ENCODE data around the gene AS3MT. TPM values are rescaled to one million over a fixed set of nuclear protein-coding genes. Genes with fewer than 3 reads are reported as not detected.
A peak's percentile ranks its signal among the peaks of the same experiment; 100 is the strongest.

AS3MT gene
- total RNA-seq, 1 donor from 2014 or later, result 2.5 TPM

DNA sequence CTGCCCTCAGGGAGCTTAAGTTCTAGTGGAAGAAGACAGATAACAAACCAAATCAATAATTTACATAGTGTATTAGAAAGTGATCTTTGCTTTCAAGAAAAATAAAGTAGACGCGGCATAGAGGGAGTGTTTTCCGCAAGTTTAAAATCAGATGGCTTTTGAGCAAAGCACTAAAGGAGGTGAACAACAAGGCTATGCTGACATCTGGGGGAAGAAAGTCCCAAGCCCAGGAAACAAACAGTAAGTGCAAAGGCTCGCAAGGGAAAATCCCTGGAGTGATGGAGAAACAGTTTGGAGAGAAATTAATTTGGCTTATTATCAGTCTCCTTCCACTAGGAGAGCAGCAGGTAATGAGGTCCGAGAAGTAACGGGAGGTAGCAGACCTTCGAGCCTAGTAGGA is 46.9 kb downstream of the AS3MT start:
- Histone ChIP-seq H3K4me1 (peaks cover 18% of the 10 kb centered on the region), H3K27ac (no peak overlapping the region), H3K27me3 (no peaks in the 10 kb centered on the region), H3K9me3 (no peaks in the 10 kb centered on the region), H3K4me3 (no peak overlapping the region), H3K36me3 (no peaks in the 10 kb centered on the region)
- ATAC-seq (no peak), DNase-seq (no peak)
- TF ChIP-seq, protein P1, sequence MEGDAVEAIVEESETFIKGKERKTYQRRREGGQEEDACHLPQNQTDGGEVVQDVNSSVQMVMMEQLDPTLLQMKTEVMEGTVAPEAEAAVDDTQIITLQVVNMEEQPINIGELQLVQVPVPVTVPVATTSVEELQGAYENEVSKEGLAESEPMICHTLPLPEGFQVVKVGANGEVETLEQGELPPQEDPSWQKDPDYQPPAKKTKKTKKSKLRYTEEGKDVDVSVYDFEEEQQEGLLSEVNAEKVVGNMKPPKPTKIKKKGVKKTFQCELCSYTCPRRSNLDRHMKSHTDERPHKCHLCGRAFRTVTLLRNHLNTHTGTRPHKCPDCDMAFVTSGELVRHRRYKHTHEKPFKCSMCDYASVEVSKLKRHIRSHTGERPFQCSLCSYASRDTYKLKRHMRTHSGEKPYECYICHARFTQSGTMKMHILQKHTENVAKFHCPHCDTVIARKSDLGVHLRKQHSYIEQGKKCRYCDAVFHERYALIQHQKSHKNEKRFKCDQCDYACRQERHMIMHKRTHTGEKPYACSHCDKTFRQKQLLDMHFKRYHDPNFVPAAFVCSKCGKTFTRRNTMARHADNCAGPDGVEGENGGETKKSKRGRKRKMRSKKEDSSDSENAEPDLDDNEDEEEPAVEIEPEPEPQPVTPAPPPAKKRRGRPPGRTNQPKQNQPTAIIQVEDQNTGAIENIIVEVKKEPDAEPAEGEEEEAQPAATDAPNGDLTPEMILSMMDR (IDR thresholded peaks at IDR 0.05), result no peak
- intact Hi-C loops (cut with DNase I), result loop anchor here (10.0 kb wide), 3 partner anchors 149 to 419 kb away; partner anchors contain the start of gene RPEL1

DNA sequence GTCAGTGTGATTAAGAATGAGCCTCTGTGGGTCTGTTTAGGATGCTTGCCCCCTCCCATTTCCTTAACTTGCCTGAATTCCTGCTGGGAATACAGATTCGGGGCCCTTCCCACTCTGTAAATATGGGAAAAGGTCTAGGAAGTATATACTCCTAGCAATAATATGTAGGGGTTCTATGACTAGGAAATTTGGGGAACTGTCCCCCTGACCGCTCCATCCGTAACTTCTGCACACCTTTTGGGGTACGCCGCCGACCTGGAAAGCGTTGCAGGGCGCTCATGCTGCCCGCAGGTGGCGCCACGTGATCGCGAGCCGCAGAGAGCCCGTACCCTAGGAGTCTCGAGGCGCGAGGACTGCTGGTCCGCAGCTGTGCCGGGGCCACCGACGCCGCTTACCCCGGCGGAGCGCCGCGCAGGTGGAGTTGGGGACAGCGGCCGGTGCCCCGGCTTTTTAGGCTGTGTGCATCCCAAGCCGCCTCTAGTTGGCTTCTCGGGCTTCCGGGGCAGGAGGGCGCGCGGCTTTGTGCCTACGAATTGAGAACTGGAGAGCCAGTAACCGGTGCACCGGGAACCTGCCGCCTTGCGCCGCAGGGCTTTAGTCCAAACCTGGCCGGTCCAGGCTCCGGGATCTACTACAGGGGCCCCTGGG is 48.2 kb downstream of the AS3MT start:
- peaks cover 21% of the 10 kb centered on the region for H3K4me1 ChIP-seq
- no peaks in the 10 kb centered on the region for H3K36me3 ChIP-seq
- no peaks in the 10 kb centered on the region for H3K9me3 ChIP-seq
- peak overlapping the region; percentile 80 for H3K27ac ChIP-seq
- DNase-seq (peak; percentile 92), ATAC-seq (peak; percentile 78)
- TF ChIP-seq, protein P1 (IDR thresholded peaks at IDR 0.05), result peak; percentile 96
- H3K27me3 ChIP-seq, result no peaks in the 10 kb centered on the region
- intact Hi-C loops (cut with DNase I), result loop anchor here (10.0 kb wide), 3 partner anchors 147 to 417 kb away; partner anchors contain the start of gene RPEL1
- peak overlapping the region; percentile 93 for H3K4me3 ChIP-seq

DNA sequence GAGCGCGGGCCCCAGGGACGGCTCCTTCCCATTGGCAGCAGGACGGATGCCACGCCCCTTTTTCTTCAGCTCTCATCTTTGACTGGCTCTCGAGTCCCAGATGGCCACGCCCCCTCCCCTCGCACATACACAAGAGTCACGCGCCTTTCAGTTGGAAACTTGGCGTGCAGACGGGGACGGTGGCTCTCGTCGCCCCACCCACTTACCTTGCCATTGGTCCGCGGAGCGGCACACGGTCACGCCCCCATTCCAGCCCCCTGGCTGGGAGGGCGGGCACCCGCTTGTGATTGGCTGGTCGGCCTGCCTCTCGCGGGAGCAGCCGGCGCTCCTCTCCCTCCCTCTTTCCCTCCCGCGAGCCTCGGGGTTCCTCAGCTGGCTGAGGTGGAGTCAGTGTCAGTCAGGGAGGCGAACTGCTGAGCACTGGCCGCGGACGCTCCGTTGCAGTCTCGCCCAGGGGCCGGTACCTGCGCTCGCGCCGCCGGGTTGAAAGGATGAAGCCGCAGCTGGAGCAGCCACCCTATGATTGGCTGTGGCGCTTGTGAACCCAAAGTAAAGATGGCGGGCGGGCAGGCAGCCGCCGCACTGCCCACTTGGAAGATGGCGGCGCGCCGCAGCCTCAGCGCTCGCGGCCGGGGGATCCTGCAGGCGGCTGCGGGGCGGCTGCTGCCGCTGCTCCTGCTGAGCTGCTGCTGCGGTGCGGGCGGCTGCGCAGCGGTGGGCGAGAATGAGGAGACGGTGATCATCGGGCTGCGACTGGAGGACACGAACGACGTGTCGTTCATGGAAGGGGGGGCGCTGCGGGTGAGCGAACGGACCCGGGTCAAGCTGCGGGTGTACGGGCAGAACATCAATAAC is 48.9 kb downstream of the AS3MT start, which contains the start of gene CNNM2:
Gene CNNM2, plus strand, starts transcription at position 333 of the 855 bp plus-strand sequence. Its CDS starts 187 bp downstream, at position 520.
- peak within 1 kb of the TSS; percentile 82 for H3K27ac ChIP-seq
- H3K27me3 ChIP-seq, result no peaks in the 10 kb centered on the region
- TF ChIP-seq, protein P1 (IDR thresholded peaks at IDR 0.05), result no peak
- ATAC-seq (peak; percentile 98), DNase-seq (peak; percentile 100)
- H3K9me3 ChIP-seq, result no peaks in the 10 kb centered on the region
- H3K36me3 ChIP-seq, result no peaks in the 10 kb centered on the region
- peaks cover 21% of the 10 kb centered on the region for H3K4me1 ChIP-seq
- peak within 1 kb of the TSS; percentile 93 for H3K4me3 ChIP-seq
- intact Hi-C loops (cut with DNase I), result loop anchor here (10.0 kb wide), 3 partner anchors 147 to 417 kb away; partner anchors contain the start of gene RPEL1

DNA sequence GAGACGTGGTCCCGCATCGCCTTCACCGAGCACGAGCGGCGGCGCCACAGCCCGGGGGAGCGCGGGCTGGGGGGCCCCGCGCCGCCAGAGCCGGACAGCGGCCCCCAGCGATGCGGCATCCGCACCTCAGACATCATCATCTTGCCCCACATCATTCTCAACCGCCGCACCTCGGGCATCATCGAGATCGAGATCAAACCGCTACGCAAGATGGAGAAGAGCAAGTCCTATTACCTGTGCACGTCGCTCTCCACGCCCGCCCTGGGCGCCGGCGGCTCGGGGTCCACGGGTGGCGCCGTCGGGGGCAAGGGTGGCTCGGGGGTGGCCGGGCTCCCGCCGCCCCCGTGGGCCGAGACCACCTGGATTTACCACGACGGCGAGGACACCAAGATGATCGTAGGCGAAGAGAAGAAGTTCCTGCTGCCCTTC is 49.6 kb downstream of the AS3MT start:
- ATAC-seq, result no peak
- no peaks in the 10 kb centered on the region for H3K27me3 ChIP-seq
- peak overlapping the region; percentile 82 for H3K27ac ChIP-seq
- H3K9me3 ChIP-seq, result no peaks in the 10 kb centered on the region
- peak; percentile 66 for DNase-seq
- TF ChIP-seq, protein P1 (IDR thresholded peaks at IDR 0.05), result no peak
- H3K4me1 ChIP-seq, result peaks cover 21% of the 10 kb centered on the region
- intact Hi-C loops (cut with DNase I), result loop anchor here (10.0 kb wide), 3 partner anchors 146 to 416 kb away; partner anchors contain the start of gene RPEL1
- H3K4me3 ChIP-seq, result peak overlapping the region; percentile 93
- no peaks in the 10 kb centered on the region for H3K36me3 ChIP-seq

DNA sequence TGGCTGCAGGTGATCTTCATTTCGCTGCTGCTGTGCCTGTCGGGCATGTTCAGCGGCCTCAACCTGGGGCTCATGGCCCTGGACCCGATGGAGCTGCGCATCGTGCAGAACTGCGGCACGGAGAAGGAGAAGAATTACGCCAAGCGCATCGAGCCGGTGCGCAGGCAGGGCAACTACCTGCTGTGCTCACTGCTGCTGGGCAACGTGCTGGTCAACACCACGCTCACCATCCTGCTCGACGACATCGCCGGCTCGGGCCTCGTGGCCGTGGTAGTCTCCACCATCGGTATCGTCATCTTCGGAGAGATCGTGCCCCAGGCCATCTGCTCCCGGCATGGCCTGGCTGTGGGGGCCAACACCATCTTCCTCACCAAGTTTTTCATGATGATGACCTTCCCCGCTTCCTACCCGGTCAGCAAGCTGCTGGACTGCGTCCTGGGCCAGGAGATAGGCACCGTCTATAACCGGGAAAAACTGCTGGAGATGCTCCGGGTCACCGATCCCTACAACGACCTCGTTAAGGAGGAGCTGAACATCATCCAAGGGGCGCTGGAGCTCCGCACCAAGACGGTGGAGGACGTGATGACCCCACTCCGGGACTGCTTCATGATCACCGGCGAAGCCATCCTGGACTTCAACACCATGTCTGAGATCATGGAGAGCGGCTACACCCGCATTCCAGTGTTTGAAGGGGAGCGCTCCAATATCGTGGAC is 50.1 kb downstream of the AS3MT start:
- ATAC-seq (no peak), DNase-seq (peak; percentile 71)
- Histone ChIP-seq H3K27me3 (no peaks in the 10 kb centered on the region), H3K9me3 (no peaks in the 10 kb centered on the region), H3K36me3 (no peaks in the 10 kb centered on the region), H3K4me3 (peak overlapping the region; percentile 93), H3K4me1 (peaks cover 21% of the 10 kb centered on the region), H3K27ac (no peak overlapping the region)
- intact Hi-C loops (cut with DNase I), result loop anchor here (10.0 kb wide), 3 partner anchors 145 to 415 kb away; partner anchors contain the start of gene RPEL1
- TF ChIP-seq, protein P1 (IDR thresholded peaks at IDR 0.05), result no peak
